H9 (cell line): Measurements from ENCODE around the gene MALSU1. TPM values are rescaled to one million over a fixed set of nuclear protein-coding genes. Genes with fewer than 3 reads are reported as not detected.
A peak's percentile ranks its signal among the peaks of the same experiment; 100 is the strongest.

Experiments
- DNase-seq: peaks from one replicate; pipeline ENCODE4 v3.0.0-alpha.2; 2017
- H2AFZ ChIP-seq: one replicate; pipeline ENCODE4 v1.6.1; 2013; ENCODE audit warnings: mild to moderate bottlenecking, low read length, control low read depth, moderate library complexity
- H2AK5ac ChIP-seq: 2 replicates; pipeline ENCODE4 v1.6.1; 2013; ENCODE audit warnings: low read length, control low read depth, mixed read lengths; ENCODE audit not compliant: insufficient read length
- H2BK120ac ChIP-seq: one replicate; pipeline ENCODE4 v1.6.1; 2013; ENCODE audit warnings: low read depth, mild to moderate bottlenecking, low read length, control low read depth, inconsistent platforms; ENCODE audit not compliant: poor library complexity, severe bottlenecking
- H2BK12ac ChIP-seq: 2 replicates; pipeline ENCODE4 v1.6.1; 2013; ENCODE audit warnings: low read length, control low read depth, mixed read lengths, low read depth; ENCODE audit not compliant: insufficient read length
- H2BK15ac ChIP-seq: 2 replicates; pipeline ENCODE4 v1.6.1; 2013; ENCODE audit warnings: low read depth, low read length, control low read depth
- H2BK20ac ChIP-seq: one replicate; pipeline ENCODE4 v1.6.1; 2013; ENCODE audit warnings: low read depth, mild to moderate bottlenecking, low read length, control low read depth, inconsistent platforms; ENCODE audit not compliant: poor library complexity, severe bottlenecking
- H2BK5ac ChIP-seq: 2 replicates; pipeline ENCODE4 v1.6.1; 2013; ENCODE audit warnings: low read length, control low read depth, mixed read lengths; ENCODE audit not compliant: insufficient read length
- H3K14ac ChIP-seq: 2 replicates; pipeline ENCODE4 v1.6.1; 2013; ENCODE audit warnings: low read length, control low read depth; ENCODE audit not compliant: insufficient read depth
- H3K18ac ChIP-seq: 2 replicates; pipeline ENCODE4 v1.6.1; 2013; ENCODE audit warnings: low read depth, mild to moderate bottlenecking, mixed read lengths, low read length, control low read depth; ENCODE audit not compliant: insufficient read length
- H3K23ac ChIP-seq: 2 replicates; pipeline ENCODE4 v1.6.1; 2013; ENCODE audit warnings: low read length, control low read depth, mixed read lengths, low read depth; ENCODE audit not compliant: insufficient read length
- H3K23me2 ChIP-seq: 2 replicates; pipeline ENCODE4 v1.6.1; 2013; ENCODE audit warnings: low read depth, mild to moderate bottlenecking, mixed read lengths, low read length, control low read depth; ENCODE audit not compliant: insufficient read length, poor library complexity, severe bottlenecking
- H3K27ac ChIP-seq: 2 replicates; pipeline ENCODE4 v1.5.1; 2013; ENCODE audit warnings: low read length, control low read depth, mixed read lengths, low read depth; ENCODE audit not compliant: insufficient read length
- H3K27me3 ChIP-seq: 2 replicates; pipeline ENCODE4 v1.6.1; 2013; ENCODE audit warnings: low read length, control low read depth, inconsistent platforms; ENCODE audit not compliant: insufficient read depth
- H3K4ac ChIP-seq: 2 replicates; pipeline ENCODE4 v1.6.1; 2013; ENCODE audit warnings: low read depth, mild to moderate bottlenecking, control low read depth, inconsistent platforms, low read length, moderate library complexity
- H3K4me1 ChIP-seq: 2 replicates; pipeline ENCODE4 v1.6.1; 2013; ENCODE audit warnings: low read length, control low read depth, inconsistent platforms; ENCODE audit not compliant: insufficient read depth
- H3K4me2 ChIP-seq: 2 replicates; pipeline ENCODE4 v1.6.1; 2013; ENCODE audit warnings: low read length, control low read depth, mixed read lengths; ENCODE audit not compliant: insufficient read length, insufficient read depth
- H3K56ac ChIP-seq: 2 replicates; pipeline ENCODE4 v1.6.1; 2013; ENCODE audit warnings: low read depth, mild to moderate bottlenecking, mixed read lengths, low read length, control low read depth; ENCODE audit not compliant: insufficient read length
- H3K79me1 ChIP-seq: 2 replicates; pipeline ENCODE4 v1.6.1; 2013; ENCODE audit warnings: low read depth, mild to moderate bottlenecking, moderate library complexity, low read length, control low read depth, inconsistent platforms; ENCODE audit not compliant: insufficient read depth, poor library complexity, severe bottlenecking
- H3K79me2 ChIP-seq: 2 replicates; pipeline ENCODE4 v1.6.1; 2013; ENCODE audit warnings: low read length, control low read depth, inconsistent platforms; ENCODE audit not compliant: insufficient read depth
- H3K9ac ChIP-seq: 2 replicates; pipeline ENCODE4 v1.6.1; 2013; ENCODE audit warnings: low read length, control low read depth, mixed read lengths; ENCODE audit not compliant: insufficient read length; ENCODE audit errors: extremely low read depth
- H3K9me3 ChIP-seq: one replicate; pipeline ENCODE4 v1.6.1; 2013; ENCODE audit warnings: low read depth, low read length, inconsistent platforms; ENCODE audit not compliant: control insufficient read depth
- H3T11ph ChIP-seq: one replicate; pipeline ENCODE4 v1.6.1; 2013; ENCODE audit warnings: mild to moderate bottlenecking, low read length, control low read depth, inconsistent platforms
- H4K20me1 ChIP-seq: one replicate; pipeline ENCODE4 v1.6.1; 2013; ENCODE audit not compliant: control insufficient read depth, insufficient read length, insufficient read depth
- H4K5ac ChIP-seq: 2 replicates; pipeline ENCODE4 v1.6.1; 2013; ENCODE audit warnings: low read depth, mild to moderate bottlenecking, mixed read lengths, low read length, control low read depth; ENCODE audit not compliant: insufficient read length
- H4K8ac ChIP-seq: replicated peaks from 2 replicates; pipeline ENCODE4 v1.6.1; 2013; ENCODE audit warnings: low read length, control low read depth, mixed read lengths, low read depth; ENCODE audit not compliant: insufficient read length
- H4K91ac ChIP-seq: 2 replicates; pipeline ENCODE4 v1.6.1; 2013; ENCODE audit warnings: low read depth, mild to moderate bottlenecking, moderate library complexity, mixed read lengths, low read length, control low read depth; ENCODE audit not compliant: insufficient read length
- H3K27ac Mint-ChIP-seq, 3 experiments: 2 replicates in 2 of 3; 3 replicates in 1 of 3; pipeline ENCODE4 v1.8.0; 2020 to 2021; ENCODE audit warnings: mixed read lengths in 3 of 3, mild to moderate bottlenecking in 1 of 3, moderate library complexity in 1 of 3
- H3K27me3 Mint-ChIP-seq: 2 replicates; pipeline ENCODE4 v1.8.0; 2021; ENCODE audit warnings: low read depth, mild to moderate bottlenecking, moderate library complexity, mixed read lengths
- H3K36me3 Mint-ChIP-seq, 3 experiments: 2 replicates in 2 of 3; 3 replicates in 1 of 3; pipeline ENCODE4 v1.8.0; 2020 to 2021; ENCODE audit warnings: low read depth in 3 of 3, mixed read lengths in 3 of 3; ENCODE audit not compliant: insufficient read depth in 1 of 3
- H3K4me1 Mint-ChIP-seq, 2 experiments: 2 replicates each; pipeline ENCODE4 v1.8.0; 2020; ENCODE audit warnings: mixed read lengths in 2 of 2
- H3K4me3 Mint-ChIP-seq, 2 experiments: 2 replicates in 1 of 2; 3 replicates in 1 of 2; pipeline ENCODE4 v1.8.0; 2020 to 2021; ENCODE audit warnings: mild to moderate bottlenecking in 2 of 2, mixed read lengths in 2 of 2, moderate library complexity in 1 of 2
- H3K9me3 Mint-ChIP-seq, 2 experiments: 2 replicates in 1 of 2; 3 replicates in 1 of 2; pipeline ENCODE4 v1.8.0; 2020; ENCODE audit warnings: mild to moderate bottlenecking in 2 of 2, mixed read lengths in 2 of 2, moderate library complexity in 1 of 2
- CTCF ChIP-seq: fragments of 200-600 bp; sonication (generic); conservative IDR thresholded peaks from 3 replicates; pipeline ENCODE4 v1.8.0; 2021; ENCODE audit warnings: antibody characterized with exemption, mild to moderate bottlenecking
- WGBS: extraction: QIAGEN DNeasy Blood & Tissue Kit; methylation state at CpG from one replicate; pipeline ENCODE4 v1.1.7; 2013; ENCODE audit warnings: missing lambda C conversion rate, low lambda C conversion rate, mixed read lengths; ENCODE audit not compliant: insufficient read length; ENCODE audit errors: extremely low coverage; 5-methylcytosine and 5-hydroxymethylcytosine counted together
- total RNA-seq: library from RNA; stranded (reverse); gene quantifications from 2 replicates; pipeline ENCODE4 v1.2.1, GENCODE V29; 2021

Gene MALSU1
- total RNA-seq, 1 experiment from 2014 or later, result 83.4 TPM

GRCh38 chr7:23332910-23333612 lies 33.9 kb downstream of the MALSU1 start:
- H3K36me3 Mint-ChIP-seq, result peaks cover 66 to 96% (median 94%) of the 10 kb centered on the region in 3 experiments
- H3K27me3 Mint-ChIP-seq, result no peaks in the 10 kb centered on the region
- no peak overlapping the region for H2BK20ac ChIP-seq
- no peak overlapping the region for H3K18ac ChIP-seq
- H3K79me2 ChIP-seq, result no peaks in the 10 kb centered on the region
- H3K27ac ChIP-seq, result no peak overlapping the region
- H2BK120ac ChIP-seq, result no peak overlapping the region
- no peak overlapping the region for H3K56ac ChIP-seq
- no peak overlapping the region for H3K4me3 Mint-ChIP-seq
- no peaks in the 10 kb centered on the region for H3K23me2 ChIP-seq
- H3T11ph ChIP-seq, result no peak overlapping the region
- no peaks in the 10 kb centered on the region; a peak in 1 of 5 replicates for H3K9me3 Mint-ChIP-seq
- no peak overlapping the region for H2BK5ac ChIP-seq
- no peak for TF ChIP-seq CTCF
- DNase-seq, result no peak
- H2BK12ac ChIP-seq, result no peak overlapping the region
- no peaks in the 10 kb centered on the region for H3K27me3 ChIP-seq
- H3K9ac ChIP-seq, result no peak overlapping the region
- H3K4me1 Mint-ChIP-seq, result peaks cover 0 to 3% of the 10 kb centered on the region in 2 experiments; a peak in 1 of 4 replicates
- H4K8ac ChIP-seq, result no peak overlapping the region
- no peak overlapping the region for H4K5ac ChIP-seq
- no peak overlapping the region for H2AFZ ChIP-seq
- H3K4me1 ChIP-seq, result no peaks in the 10 kb centered on the region
- H3K23ac ChIP-seq, result no peak overlapping the region
- H3K27ac Mint-ChIP-seq, result peak overlapping the region in 1 of 3 experiments; percentile 1; a peak in 2 of 7 replicates
- H2BK15ac ChIP-seq, result no peak overlapping the region
- no peak overlapping the region for H3K4ac ChIP-seq
- H4K20me1 ChIP-seq, result no peaks in the 10 kb centered on the region
- H3K9me3 ChIP-seq, result no peaks in the 10 kb centered on the region
- H3K4me2 ChIP-seq, result no peak overlapping the region
- no peak overlapping the region for H3K14ac ChIP-seq
- H2AK5ac ChIP-seq, result no peak overlapping the region
- no peak overlapping the region for H4K91ac ChIP-seq
- no CpG with 5 or more reads among the region's 4 CpGs for WGBS
- no peaks in the 10 kb centered on the region for H3K79me1 ChIP-seq
